ENCODE data around the gene PLEKHG2.

PLEKHG2 gene

DNA sequence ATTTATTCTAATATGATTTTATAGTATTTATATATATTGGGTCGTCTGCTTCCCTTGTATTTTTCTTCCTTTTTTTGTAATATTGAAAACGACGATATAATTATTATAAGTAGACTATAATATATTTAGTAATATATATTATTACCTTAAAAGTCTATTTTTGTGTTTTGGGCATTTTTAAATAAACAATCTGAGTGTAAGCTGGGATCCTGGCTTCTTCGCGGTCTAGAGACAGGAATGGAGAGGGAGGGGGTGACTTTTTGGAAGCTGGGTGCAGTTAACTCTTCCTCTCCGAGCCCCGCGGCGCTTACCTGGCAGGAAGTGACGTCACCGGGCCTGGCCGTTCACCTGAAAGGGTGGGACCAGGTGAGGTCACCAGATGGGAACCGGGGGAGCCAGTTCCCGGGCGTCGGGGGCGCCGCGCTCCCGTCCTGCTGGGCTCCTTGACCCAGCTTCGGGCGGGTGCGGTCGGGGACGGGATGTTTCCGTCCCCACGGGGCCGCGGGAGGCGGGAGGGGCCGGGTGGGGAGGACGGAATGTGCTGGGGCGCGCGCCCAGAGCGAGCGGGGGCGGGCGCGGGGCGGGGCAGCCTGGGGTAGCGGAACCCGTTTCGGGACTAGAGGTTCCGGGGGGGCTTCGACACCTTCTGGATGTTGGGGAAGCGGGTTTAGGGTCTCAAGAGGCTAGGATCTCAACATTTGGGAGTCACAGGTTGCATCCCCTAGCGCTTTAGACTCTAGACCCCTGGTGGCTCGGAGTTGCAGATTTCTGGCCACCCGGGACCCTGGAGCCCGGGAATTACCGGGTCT, 3.1 kb upstream of the PLEKHG2 start:
- Histone ChIP-seq H3K9ac (ENCODE audit: low read length) (peak overlapping the region; percentile 100), H3K36me3 (ENCODE audit: control insufficient read depth, insufficient read depth, low read length, severe bottlenecking) (peaks cover 15% of the 10 kb centered on the region), H3K27me3 (replicated peaks; ENCODE audit: control insufficient read depth, insufficient read depth, low read length) (no peaks in the 10 kb centered on the region), H3K4me1 (ENCODE audit: control insufficient read depth, insufficient read depth, low read length) (peaks cover 36% of the 10 kb centered on the region), H3K4me3 (ENCODE audit: low read length) (peak overlapping the region; percentile 99), H3K9me3 (ENCODE audit: control insufficient read depth, low read length) (no peaks in the 10 kb centered on the region)
- peak; percentile 93 for DNase-seq (ENCODE audit: low read depth)

DNA sequence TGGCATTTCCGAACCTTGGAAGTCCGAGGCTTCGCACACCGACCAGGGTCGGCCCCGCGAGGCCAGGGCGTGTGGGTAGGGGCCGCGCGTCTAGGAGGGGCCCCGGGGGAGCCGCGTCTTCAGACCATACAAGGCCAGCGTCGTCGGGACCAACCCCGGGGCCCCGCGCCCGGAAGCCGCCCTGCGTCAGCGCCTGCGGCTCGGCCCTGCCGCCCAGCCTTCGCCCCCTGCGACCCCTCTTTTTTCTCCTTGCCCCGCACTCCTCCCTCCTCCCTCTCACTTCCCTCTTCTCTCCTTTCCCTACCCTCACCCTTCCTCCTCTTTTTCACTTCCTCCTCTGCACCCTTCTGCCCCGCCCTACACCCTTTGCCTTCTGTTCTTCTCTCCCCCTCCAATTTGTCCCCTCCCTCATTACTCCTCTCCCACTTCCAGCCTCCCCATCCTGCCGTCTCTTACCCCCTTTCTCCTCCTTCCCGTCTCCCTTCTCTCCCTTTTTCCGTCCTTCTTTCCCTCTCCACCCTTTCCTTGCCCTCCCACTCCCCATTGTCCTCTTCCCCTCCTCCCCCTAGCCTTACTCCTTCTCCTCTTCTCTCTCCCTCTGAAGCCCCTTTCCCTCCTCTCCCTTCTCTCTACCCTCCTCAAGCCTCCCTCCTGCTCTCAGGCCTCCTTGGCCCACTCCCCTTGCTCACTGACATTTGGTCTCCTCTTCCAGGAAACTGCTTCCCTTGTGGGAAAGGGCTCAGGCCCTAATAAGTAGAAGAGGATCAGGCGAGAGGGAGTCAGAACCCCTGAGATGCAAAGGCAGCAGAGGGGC, 2.2 kb upstream of the PLEKHG2 start:
- DNase-seq (ENCODE audit: low read depth), result peak; percentile 88
- Histone ChIP-seq H3K27me3 (replicated peaks; ENCODE audit: control insufficient read depth, insufficient read depth, low read length) (no peaks in the 10 kb centered on the region), H3K9me3 (ENCODE audit: control insufficient read depth, low read length) (no peaks in the 10 kb centered on the region), H3K9ac (ENCODE audit: low read length) (peak overlapping the region; percentile 100), H3K36me3 (ENCODE audit: control insufficient read depth, insufficient read depth, low read length, severe bottlenecking) (peaks cover 15% of the 10 kb centered on the region), H3K4me3 (ENCODE audit: low read length) (peak overlapping the region; percentile 99), H3K4me1 (ENCODE audit: control insufficient read depth, insufficient read depth, low read length) (peaks cover 44% of the 10 kb centered on the region)

GRCh38 chr19:39410831-39411080, 1.7 kb upstream of the PLEKHG2 start:
- Histone ChIP-seq H3K9me3 (ENCODE audit: control insufficient read depth, low read length) (no peaks in the 10 kb centered on the region), H3K36me3 (ENCODE audit: control insufficient read depth, insufficient read depth, low read length, severe bottlenecking) (peaks cover 15% of the 10 kb centered on the region), H3K4me1 (ENCODE audit: control insufficient read depth, insufficient read depth, low read length) (peaks cover 48% of the 10 kb centered on the region), H3K9ac (ENCODE audit: low read length) (peak overlapping the region; percentile 100), H3K27me3 (replicated peaks; ENCODE audit: control insufficient read depth, insufficient read depth, low read length) (no peaks in the 10 kb centered on the region), H3K4me3 (ENCODE audit: low read length) (peak overlapping the region; percentile 99)
- DNase-seq (ENCODE audit: low read depth), result no peak

- H3K4me3 ChIP-seq (ENCODE audit: low read length), result peak overlapping the region; percentile 99
- DNase-seq (ENCODE audit: low read depth), result peak; percentile 72
Measured at GRCh38 chr19:39411081-39411831, 1.2 kb upstream of the PLEKHG2 start.

GRCh38 chr19:39411832-39412099, 703 bp upstream of the PLEKHG2 start:
- peaks cover 45% of the 10 kb centered on the region for H3K4me1 ChIP-seq (ENCODE audit: control insufficient read depth, insufficient read depth, low read length)
- H3K4me3 ChIP-seq (ENCODE audit: low read length), result peak overlapping the region; percentile 99
- no peaks in the 10 kb centered on the region for H3K9me3 ChIP-seq (ENCODE audit: control insufficient read depth, low read length)
- H3K27me3 ChIP-seq (replicated peaks; ENCODE audit: control insufficient read depth, insufficient read depth, low read length), result no peaks in the 10 kb centered on the region
- peak overlapping the region; percentile 100 for H3K9ac ChIP-seq (ENCODE audit: low read length)
- peak; percentile 98 for DNase-seq (ENCODE audit: low read depth)
- H3K36me3 ChIP-seq (ENCODE audit: control insufficient read depth, insufficient read depth, low read length, severe bottlenecking), result peaks cover 15% of the 10 kb centered on the region

More at GRCh38 chr19:39411081-39411831, 1.2 kb upstream of the PLEKHG2 start:
- Histone ChIP-seq H3K4me1 (ENCODE audit: control insufficient read depth, insufficient read depth, low read length) (peaks cover 46% of the 10 kb centered on the region), H3K9ac (ENCODE audit: low read length) (peak overlapping the region; percentile 100), H3K27me3 (replicated peaks; ENCODE audit: control insufficient read depth, insufficient read depth, low read length) (no peaks in the 10 kb centered on the region), H3K9me3 (ENCODE audit: control insufficient read depth, low read length) (no peaks in the 10 kb centered on the region), H3K36me3 (ENCODE audit: control insufficient read depth, insufficient read depth, low read length, severe bottlenecking) (peaks cover 15% of the 10 kb centered on the region)

DNA sequence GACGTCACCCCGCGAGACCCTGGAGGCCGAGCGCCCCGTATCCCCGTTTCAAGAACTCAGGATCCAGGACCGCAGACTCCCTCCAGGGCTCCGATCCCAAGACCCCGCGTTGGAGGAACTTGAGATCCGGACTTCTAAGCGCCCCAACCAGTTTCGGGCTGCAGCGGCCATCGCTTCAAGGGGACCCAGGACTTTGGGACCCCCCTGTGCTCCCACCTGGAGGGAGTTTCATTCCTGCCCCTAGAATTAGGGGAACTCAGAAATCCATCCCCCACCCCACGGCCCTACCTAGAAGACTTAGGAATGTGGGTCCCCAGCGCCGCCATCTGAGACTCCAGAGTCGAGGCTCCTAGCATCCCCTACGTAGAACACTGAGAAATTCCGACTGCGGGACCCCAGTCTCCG, 400 bp downstream of the PLEKHG2 start:
- Histone ChIP-seq H3K27me3 (replicated peaks; ENCODE audit: control insufficient read depth, insufficient read depth, low read length) (no peaks in the 10 kb centered on the region), H3K36me3 (ENCODE audit: control insufficient read depth, insufficient read depth, low read length, severe bottlenecking) (peaks cover 12% of the 10 kb centered on the region), H3K4me1 (ENCODE audit: control insufficient read depth, insufficient read depth, low read length) (peaks cover 45% of the 10 kb centered on the region), H3K9me3 (ENCODE audit: control insufficient read depth, low read length) (no peaks in the 10 kb centered on the region), H3K4me3 (ENCODE audit: low read length) (peak overlapping the region; percentile 93), H3K9ac (ENCODE audit: low read length) (peak overlapping the region; percentile 98)
- no peak for DNase-seq (ENCODE audit: low read depth)

DNA sequence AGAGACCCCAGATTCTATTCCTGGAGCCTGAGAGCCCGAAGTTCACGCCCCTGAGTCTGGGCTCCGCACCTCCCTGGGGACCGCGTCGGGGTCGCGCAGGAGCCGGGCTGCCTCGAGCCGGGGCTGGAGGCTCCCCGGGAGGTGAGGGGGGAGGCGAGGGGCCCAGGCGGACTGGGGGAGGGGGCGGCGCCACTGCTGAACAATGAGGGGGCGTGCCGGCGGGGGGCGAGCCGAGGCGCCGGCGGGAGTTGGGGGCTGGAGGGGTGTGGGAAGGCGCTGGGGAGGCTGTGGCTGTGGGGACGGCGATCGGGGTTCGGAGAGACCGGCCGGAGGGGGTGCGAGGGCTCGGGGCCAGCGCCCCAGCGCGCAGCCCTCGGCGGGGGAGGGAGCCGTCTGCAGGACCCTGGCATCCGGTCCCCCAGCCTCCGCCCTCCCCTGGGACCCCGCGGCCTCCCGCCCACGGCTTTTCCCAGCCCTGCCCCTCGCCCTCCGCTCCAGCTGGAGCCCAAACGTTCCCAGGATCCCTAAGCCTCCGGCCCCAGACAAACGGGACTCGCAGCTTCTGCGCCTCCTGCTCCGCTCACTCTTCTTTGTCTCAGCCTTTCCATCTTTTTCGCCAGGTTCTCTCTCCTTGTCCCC, 922 bp downstream of the PLEKHG2 start:
- H3K4me1 ChIP-seq (ENCODE audit: control insufficient read depth, insufficient read depth, low read length), result peaks cover 44% of the 10 kb centered on the region
- H3K9ac ChIP-seq (ENCODE audit: low read length), result peak overlapping the region; percentile 98
- no peaks in the 10 kb centered on the region for H3K9me3 ChIP-seq (ENCODE audit: control insufficient read depth, low read length)
- peak; percentile 82 for DNase-seq (ENCODE audit: low read depth)
- H3K27me3 ChIP-seq (replicated peaks; ENCODE audit: control insufficient read depth, insufficient read depth, low read length), result no peaks in the 10 kb centered on the region
- peaks cover 7% of the 10 kb centered on the region for H3K36me3 ChIP-seq (ENCODE audit: control insufficient read depth, insufficient read depth, low read length, severe bottlenecking)
- peak overlapping the region; percentile 93 for H3K4me3 ChIP-seq (ENCODE audit: low read length)

DNA sequence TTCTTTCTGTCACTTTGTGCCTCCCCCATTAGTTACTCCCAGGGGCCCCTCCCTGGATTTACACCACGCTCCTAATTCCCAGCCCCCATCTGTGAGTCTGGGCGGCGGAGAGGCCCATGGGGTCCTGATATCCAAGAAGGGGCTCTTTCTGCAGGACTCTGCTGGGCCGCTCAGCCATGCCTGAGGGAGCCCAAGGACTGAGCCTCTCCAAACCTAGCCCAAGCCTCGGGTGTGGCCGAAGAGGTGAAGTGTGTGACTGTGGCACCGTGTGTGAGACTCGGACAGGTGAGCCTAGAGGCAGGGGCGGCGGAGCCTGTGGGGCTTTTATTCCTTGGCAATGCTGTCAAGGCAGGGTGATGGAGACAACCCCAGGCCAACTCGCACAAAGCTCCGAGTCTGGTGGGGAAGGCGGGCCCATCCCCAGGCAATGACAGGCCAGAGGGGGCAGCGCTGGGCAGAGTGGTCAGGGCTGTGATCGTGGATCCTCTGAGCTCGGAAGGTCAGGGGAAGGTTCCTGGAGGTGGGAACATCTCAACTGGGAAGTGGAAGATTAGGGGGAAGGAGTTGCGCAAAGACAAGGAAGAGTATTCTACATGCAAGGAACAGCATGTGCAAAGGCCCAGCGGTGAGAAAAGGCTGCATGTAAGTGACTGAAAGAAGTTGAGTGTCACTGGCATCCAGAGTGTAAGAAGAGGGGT, 1.6 kb downstream of the PLEKHG2 start:
- peaks cover 39% of the 10 kb centered on the region for H3K4me1 ChIP-seq (ENCODE audit: control insufficient read depth, insufficient read depth, low read length)
- peak overlapping the region; percentile 93 for H3K4me3 ChIP-seq (ENCODE audit: low read length)
- H3K9ac ChIP-seq (ENCODE audit: low read length), result peak overlapping the region; percentile 98
- peak; percentile 49 for DNase-seq (ENCODE audit: low read depth)
- H3K9me3 ChIP-seq (ENCODE audit: control insufficient read depth, low read length), result no peaks in the 10 kb centered on the region
- H3K36me3 ChIP-seq (ENCODE audit: control insufficient read depth, insufficient read depth, low read length, severe bottlenecking), result peaks cover 7% of the 10 kb centered on the region
- no peaks in the 10 kb centered on the region for H3K27me3 ChIP-seq (replicated peaks; ENCODE audit: control insufficient read depth, insufficient read depth, low read length)

DNA sequence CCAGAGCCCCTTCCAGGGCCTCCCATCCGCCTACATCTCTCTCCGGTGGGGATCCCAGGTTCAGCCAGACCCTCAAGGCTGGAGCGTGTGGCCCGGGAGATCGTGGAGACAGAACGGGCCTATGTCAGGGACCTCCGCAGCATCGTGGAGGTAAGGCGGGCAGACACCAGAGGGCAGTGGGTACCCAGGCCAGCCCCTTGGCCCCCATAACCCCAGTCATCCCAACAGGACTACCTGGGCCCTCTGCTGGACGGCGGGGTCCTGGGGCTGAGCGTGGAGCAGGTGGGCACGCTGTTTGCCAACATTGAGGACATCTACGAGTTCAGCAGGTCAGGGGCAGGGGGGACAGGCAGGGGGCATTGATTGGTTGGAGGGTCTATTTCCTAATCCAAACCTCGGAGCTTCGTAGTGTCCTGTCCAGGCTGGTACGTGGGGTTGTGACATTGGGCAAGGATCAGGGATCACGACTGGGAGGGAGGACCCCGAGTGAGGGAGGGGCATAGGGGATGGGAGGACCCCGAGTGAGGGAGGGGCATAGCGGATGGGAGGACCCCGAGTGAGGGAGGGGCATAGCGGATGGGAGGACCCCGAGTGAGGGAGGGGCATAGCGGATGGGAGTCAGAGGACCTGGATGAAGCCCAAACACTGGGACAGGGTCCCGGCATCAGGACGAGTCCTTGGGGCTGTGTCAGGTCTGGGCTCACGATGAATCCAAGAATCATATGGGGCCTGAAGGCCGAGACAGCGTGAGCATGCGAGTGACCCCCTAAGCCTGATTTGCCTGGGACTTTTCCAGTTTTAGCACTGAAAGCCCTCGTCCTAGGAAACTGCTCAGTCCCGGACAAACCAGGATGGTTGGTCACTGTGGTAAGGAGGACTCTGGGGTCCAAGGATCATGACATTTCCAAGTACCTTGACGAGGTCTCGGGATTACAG, 2.9 kb downstream of the PLEKHG2 start:
- Histone ChIP-seq H3K36me3 (ENCODE audit: control insufficient read depth, insufficient read depth, low read length, severe bottlenecking) (peaks cover 12% of the 10 kb centered on the region), H3K27me3 (replicated peaks; ENCODE audit: control insufficient read depth, insufficient read depth, low read length) (no peaks in the 10 kb centered on the region), H3K4me3 (ENCODE audit: low read length) (peak overlapping the region; percentile 93), H3K9ac (ENCODE audit: low read length) (peak overlapping the region; percentile 98), H3K4me1 (ENCODE audit: control insufficient read depth, insufficient read depth, low read length) (peaks cover 36% of the 10 kb centered on the region), H3K9me3 (ENCODE audit: control insufficient read depth, low read length) (no peaks in the 10 kb centered on the region)
- no peak for DNase-seq (ENCODE audit: low read depth)

Measured in adipocyte (in vitro differentiated cells).